ENCODE data around the gene ATAD1. TPM values are rescaled to one million over a fixed set of nuclear protein-coding genes. Genes with fewer than 3 reads are reported as not detected.
"Not testable (repeated sequence)": the region's sequence is repeated elsewhere in the genome, so short reads cannot be mapped to it uniquely, and the experiment has no call there.

Gene ATAD1
- polyA plus RNA-seq, 3 donors = 10.5 to 17.2 (median 11.1) TPM

DNA sequence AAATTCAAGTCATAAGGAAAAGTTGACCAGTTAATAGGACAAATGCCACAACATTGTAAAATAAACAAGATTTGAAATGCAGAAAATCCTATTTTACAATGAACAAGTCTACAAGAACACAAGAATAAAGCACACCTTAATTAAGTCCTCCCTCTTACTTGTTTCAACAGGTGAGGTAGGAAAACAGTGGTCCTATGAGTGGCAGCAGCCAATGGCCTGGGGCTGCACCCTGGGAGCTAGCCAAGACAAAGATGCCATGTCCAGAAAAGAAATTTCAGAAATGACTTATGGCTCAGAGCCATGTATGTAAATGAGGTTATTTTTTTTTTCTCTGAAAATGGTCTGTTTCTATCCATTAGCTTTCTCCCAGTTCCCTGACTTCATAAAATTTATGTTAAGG is 31.0 kb upstream of the ATAD1 start:
- no peak overlapping the region for H3K27ac ChIP-seq (ENCODE audit: low read depth, low read length)

GRCh38 chr10:87847550-87847949 is 29.5 kb upstream of the ATAD1 start:
- no peak overlapping the region for H3K27ac ChIP-seq (ENCODE audit: low read depth, low read length)

DNA sequence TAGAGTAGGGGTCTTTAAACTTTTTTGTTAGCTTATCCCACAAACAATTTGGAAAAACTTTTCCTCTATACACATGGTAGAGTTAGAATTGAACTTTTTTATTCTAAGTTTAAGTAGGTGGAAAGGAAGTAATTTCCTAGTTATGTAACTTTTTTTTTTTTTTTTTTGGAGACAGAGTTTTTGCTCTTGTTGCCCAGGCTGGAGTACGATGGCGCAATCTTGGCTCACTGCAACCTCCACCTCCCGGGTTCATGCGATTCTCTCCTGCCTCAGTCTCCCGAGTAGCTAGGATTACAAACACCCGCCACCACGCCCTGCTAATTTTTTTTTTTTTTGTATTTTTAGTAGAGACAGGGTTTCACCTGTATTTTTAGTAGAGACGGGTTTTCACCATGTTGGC is 28.7 kb upstream of the ATAD1 start:
- WGBS, 3 donors = 71 to 95% (median 73%) methylated on average over 8 of the region's 8 CpGs
- not testable (repeated sequence) for H3K27ac ChIP-seq (ENCODE audit: low read depth, low read length)

DNA sequence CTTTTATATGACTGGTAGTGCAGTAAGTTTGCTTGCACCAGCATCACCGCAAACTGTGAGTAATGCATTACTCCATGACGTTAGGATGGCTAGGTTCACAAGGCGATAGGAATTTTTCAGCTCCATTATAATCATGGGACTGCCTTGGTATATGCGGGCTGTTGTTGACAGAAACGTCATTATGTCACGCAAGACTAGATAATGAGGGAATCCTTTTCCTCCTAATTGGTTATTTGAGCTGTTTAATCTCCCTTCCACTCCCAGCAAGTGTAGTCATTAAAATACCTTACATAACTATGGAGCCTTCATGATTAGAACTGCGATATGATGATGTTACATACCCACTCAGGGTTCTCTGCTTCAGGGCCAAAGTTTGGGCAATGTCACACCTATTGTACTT is 28.0 kb upstream of the ATAD1 start:
- WGBS, 3 donors = 67 to 76% (median 71%) methylated on average over 7 of the region's 7 CpGs
- no peak overlapping the region for H3K27ac ChIP-seq (ENCODE audit: low read depth, low read length)

DNA sequence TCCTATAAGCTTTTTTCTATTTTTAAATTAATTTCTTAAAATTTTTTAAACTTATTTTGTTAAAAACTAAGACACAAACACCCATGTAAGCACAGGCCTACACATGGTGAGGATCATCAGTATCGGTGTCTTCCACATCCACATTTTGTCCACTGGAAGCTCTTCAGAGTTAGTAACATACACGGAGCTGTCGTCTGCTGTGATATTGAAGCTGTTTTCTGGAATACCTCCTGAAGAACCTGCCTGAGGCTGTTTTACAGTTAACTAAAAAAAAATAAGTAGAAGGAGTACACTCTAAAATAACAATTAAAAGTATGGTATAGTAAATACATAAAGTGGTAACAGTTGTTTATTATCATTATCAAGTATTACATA is 27.6 kb upstream of the ATAD1 start:
- 89 to 96% (median 94%) methylated on average over 3 of the region's 3 CpGs for WGBS, 3 donors
- H3K27ac ChIP-seq (ENCODE audit: low read depth, low read length) = no peak overlapping the region

DNA sequence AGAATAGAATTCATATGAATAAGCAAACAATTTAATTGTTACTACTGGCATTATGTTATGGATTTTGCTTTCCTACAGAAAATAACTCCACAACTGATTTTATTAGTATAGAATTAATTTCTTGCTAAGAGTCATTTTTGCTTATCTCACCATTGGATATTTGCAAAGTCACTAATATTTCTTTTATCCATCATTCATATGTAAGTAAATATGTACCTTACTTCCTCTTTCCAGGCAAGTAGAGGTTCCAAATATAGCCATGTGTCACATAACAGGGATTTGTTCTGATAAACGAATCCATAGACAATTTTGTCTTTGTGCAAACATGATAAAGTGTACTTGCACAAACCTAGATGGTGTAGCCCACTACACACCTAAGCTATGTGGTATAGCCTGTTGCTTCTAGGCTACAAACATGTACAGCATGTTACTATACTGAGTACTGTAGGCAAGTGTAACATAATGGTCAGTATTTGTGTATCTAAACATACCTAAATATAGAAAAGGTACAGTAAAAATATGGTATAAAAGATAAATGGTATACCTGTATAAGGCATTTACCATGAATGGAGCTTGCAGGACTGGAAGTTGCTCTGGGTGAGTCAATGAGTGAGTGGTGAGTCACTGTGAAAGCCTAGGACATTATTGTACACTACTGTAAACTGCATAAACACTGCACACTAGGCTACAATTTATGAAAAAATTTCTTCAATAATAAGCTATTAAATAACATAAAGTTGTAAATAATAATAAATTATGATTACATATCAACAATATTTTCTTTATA is 27.0 kb upstream of the ATAD1 start:
- no peak overlapping the region for H3K27ac ChIP-seq (ENCODE audit: low read depth, low read length)
- 16 to 33% (median 30%) methylated on average over 1 of the region's 1 CpG for WGBS, 3 donors

GRCh38 chr10:87843714-87844113 is 25.7 kb upstream of the ATAD1 start:
- no peak overlapping the region for H3K27ac ChIP-seq (ENCODE audit: low read depth, low read length)
- WGBS, 3 donors = 97 to 98% (median 98%) methylated on average over 4 of the region's 4 CpGs

DNA sequence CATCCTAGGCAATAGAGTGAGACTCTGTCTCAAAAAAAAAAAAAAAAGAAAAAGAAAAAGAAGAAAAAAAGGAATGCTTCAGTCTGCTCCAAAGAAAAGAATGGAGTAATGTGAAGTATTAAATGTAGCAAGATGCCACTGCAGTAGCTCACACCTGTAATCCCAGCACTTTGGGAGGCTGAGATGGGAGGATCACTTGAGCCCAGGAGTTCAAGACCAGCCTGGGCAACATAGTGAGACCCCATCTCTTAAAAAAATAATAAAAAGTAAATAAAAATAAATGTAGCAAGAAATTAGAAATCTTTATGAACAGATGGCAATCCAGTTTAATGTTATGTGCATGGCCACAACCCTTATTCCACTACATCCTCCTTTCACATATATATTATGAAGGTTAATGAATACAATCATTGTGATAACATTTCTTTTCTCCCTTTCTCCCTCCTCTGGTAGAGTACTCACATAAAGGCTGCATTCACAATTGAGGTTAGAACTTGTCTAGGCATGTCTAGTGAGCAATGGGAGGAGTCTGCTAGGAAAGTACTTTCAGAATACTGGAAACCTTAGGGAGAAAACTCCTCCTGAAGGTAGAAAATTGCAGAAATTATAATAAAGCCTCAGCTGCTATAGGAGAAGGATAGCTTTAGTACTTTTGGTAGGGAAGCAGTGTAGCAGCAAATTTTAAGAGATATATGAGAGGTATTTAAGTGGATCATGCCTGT is 24.9 kb upstream of the ATAD1 start:
- no peak overlapping the region for H3K27ac ChIP-seq (ENCODE audit: low read depth, low read length)

DNA sequence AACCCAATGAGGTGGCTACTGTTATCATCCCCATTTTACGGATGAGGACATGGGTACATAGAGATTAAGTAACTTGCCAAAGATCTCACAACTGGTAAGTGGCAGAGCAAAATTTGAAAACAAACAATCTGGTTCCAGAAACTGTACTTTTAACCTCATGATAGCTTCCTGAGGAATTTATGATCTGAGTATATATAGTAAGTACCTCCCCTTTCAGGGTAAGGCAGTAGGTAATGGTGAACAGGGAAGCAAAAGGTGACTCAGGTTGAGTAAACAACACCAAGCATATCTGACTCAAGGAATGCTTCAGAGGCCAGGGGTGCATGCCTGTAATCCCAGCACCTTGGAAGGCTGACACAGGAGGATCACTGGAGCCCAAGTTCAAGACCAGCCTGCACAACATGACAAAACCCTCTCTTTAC is 24.2 kb upstream of the ATAD1 start:
- WGBS, 3 donors = 64 to 91% (median 90%) methylated on average over 1 of the region's 1 CpG
- no peak overlapping the region for H3K27ac ChIP-seq (ENCODE audit: low read depth, low read length)

DNA sequence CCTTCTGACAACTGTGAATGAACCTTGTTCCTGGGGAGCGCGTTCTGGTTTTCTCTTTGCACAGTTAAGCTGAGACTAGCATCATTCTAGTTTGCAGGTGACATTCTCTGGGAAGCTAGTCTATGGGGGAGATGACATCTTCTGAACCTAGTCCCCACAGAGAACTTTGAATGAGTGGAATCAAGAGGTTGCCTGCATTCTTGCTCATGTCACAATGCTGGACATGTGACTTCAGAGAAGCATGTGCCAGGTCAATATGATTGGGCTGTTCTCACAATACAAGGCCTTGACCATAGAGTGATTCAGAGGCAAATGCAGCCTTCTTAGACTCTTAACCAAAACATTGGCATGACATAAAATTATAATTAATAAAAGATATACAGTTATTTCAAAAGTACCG is 23.2 kb upstream of the ATAD1 start:
- H3K27ac ChIP-seq (ENCODE audit: low read depth, low read length) = no peak overlapping the region
- WGBS, 3 donors = 89 to 93% (median 92%) methylated on average over 3 of the region's 3 CpGs

DNA sequence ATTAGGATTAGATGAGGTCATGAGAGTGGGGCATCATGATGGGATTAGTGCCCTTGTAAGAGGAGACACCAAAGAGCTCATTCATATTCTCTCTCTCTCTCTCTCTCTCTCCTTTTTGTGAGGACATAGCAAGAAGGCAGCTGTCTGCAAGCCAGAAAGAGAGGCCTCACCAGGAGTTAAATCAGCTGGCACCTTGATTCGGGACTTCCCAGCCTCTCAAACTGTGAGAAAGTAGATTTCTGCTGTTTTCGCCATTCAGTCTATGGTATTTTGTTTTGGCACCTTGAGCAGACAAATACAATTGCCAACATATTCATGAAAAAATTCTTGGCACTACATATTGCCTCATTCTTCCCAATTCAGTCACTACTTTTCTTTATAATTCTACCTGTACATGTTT is 20.6 kb upstream of the ATAD1 start:
- WGBS, 3 donors = 60 to 93% (median 78%) methylated on average over 2 of the region's 2 CpGs
- no peak overlapping the region for H3K27ac ChIP-seq (ENCODE audit: low read depth, low read length)

DNA sequence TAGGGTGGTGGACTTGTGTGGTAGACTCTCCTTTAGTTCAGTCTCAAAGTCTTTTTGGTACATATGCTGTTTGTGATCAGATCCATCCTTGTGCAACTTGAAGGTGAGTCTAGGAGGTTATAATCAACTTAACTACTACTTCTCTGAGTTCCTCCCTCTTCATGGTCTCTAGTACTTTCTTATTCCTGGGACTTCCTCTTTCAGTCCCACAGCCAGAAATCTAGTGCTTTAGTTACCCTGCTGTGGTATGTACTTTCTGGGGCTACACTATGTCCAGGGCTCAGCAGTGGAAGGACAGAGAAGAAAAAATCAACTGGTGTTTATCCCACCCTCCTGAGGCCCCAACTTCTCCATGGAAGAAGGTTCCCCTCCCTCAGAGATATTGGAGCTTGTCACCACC is 19.4 kb upstream of the ATAD1 start:
- H3K27ac ChIP-seq (ENCODE audit: low read depth, low read length) = no peak overlapping the region

DNA sequence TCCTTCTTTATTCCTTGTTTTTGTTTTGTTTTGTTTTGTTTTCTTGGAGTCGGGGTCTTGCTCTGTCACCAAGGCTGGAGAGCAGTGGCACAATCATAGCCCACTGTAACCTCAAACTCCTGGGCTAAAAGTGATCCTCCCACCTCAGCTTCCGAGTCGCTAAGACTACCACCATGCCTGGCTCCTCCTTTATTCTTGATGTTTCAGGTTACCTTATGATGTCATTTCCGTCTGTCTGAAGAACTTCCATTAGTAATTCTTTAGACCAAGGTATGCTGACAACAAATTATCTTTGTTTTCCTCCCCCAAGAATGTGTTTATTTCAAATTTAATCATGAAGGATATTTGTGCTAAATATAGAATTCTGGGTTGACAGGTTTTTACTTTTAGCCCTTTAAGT is 18.1 kb upstream of the ATAD1 start:
- no peak overlapping the region for H3K27ac ChIP-seq (ENCODE audit: low read depth, low read length)
- 79 to 93% (median 92%) methylated on average over 4 of the region's 4 CpGs for WGBS, 3 donors

DNA sequence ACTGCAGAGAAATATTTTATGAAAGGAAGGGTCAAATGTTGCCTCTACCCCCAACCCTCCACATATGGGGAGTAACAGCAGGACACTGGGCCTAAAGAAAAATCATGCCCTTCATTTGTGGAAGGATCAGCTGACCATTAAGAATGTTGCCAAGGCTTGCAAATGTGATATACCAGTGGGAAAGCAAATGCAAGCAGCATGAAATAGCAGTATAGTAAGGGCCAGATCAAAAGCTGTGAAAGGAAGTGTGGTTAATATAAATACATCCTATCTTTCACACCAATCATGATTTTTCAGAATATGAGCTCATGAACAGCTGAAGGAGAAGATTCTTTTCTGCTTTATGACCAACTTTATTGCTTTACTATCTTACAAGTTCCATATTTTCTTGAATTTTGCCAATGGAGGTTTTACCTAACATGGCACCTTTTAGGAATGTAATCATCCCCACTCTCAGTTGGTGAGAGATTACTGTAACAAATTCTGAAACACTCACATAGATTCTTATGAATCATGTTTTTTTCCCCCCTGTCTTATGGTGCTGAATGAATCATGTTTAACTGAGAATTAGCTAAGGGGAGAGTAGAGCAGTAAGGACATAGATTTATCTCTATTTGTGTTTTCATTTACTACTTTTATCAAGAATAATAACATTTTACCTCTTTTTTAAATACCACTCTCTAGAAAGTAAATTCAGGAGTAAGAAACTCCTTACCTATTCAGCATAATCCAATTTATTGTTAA is 12.1 kb upstream of the ATAD1 start:
- no peak overlapping the region for H3K27ac ChIP-seq (ENCODE audit: low read depth, low read length)

- not testable (repeated sequence) for H3K27ac ChIP-seq (ENCODE audit: low read depth, low read length)
- WGBS, 3 donors = 90 to 99% (median 95%) methylated on average over 4 of the region's 4 CpGs
These were observed 11.0 kb upstream of the ATAD1 start for GRCh38 chr10:87829051-87829450.

DNA sequence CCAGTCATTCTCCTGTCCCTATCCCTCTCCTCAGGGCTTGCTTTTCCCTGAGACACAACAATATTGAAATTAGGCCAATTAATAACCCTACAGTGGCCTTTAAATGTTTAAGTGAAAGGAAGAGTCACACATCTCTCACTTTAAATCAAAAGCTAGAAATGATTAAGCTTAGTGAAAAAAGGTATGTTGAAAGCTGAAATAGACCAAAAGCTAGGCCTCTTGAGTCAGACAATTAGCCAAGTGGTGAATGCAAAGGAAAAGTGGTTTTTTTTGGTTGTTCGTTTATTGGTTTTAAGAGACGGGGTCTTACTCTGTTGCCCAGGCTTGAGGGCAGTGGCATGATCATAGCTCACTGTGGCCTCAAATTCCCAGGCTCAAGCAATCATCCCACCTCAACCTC is 9.7 kb upstream of the ATAD1 start:
- WGBS, 3 donors = 87 to 96% (median 89%) methylated on average over 2 of the region's 2 CpGs
- H3K27ac ChIP-seq (ENCODE audit: low read depth, low read length) = no peak overlapping the region

- no peak overlapping the region for H3K27ac ChIP-seq (ENCODE audit: low read depth, low read length)
These were observed 8.6 kb upstream of the ATAD1 start for GRCh38 chr10:87826653-87827052.

- no peak overlapping the region for H3K27ac ChIP-seq (ENCODE audit: low read depth, low read length)
- WGBS, 3 donors = 87 to 92% (median 89%) methylated on average over 6 of the region's 6 CpGs
These were observed 1.2 kb upstream of the ATAD1 start for GRCh38 chr10:87819289-87819585.

DNA sequence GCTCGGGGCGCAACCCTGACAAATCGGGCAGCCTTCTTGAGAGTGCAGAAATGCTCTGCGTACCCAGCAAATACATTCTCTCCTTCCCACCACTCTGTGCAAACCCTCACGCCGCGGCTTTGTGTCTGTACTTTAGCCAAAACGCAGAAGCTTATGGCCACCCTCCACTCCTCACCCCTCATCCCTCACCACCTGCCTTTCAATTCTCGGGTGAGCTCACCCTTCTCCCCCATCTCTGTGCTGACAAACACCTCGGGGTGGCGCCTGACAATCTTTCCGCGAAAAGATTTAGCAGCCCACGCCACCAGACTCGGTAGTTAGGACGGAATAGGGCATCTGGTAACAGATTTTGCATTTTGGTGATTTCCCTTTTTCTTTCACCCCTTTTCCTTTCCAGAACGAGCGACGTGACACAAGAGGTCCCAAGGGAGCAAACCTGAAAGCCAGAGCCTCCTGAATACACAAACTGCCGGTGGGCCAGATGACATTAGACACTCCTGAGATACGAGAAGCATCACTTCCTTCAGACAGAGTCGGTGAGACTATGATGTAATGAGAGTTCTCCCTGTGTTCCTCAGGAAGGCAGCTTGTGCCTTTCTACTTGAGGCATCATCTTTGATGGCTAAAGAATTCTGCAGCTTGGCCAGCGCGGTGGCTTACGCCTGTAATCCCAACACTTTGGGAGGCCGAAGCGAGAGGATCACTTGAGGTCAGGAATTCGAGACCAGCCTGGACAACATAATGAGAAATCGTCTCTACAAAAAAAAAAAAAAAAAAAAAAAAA is 671 bp upstream of the ATAD1 start:
- H3K27ac ChIP-seq (ENCODE audit: low read depth, low read length) = no peak overlapping the region
- 14 to 18% (median 15%) methylated on average over 29 of the region's 29 CpGs for WGBS, 3 donors
